Glutamatergic neuron (in vitro differentiated cells): ENCODE results near the gene NLRP4. TPM values are rescaled to one million over a fixed set of nuclear protein-coding genes. Genes with fewer than 3 reads are reported as not detected.

Experiments used
- DNase-seq: peaks from one replicate; pipeline ENCODE4 v3.0.0; 2022
- H3K27ac Mint-ChIP-seq: one replicate; pipeline ENCODE4 v1.8.0; 2020; ENCODE audit warnings: mild to moderate bottlenecking, mixed read lengths, inconsistent platforms; ENCODE audit not compliant: unreplicated experiment
- H3K27me3 Mint-ChIP-seq: one replicate; pipeline ENCODE4 v1.8.0; 2020; ENCODE audit warnings: mild to moderate bottlenecking, moderate library complexity, mixed read lengths, inconsistent platforms; ENCODE audit not compliant: unreplicated experiment
- H3K36me3 Mint-ChIP-seq: one replicate; pipeline ENCODE4 v1.8.0; 2020; ENCODE audit warnings: mild to moderate bottlenecking, mixed read lengths, inconsistent platforms; ENCODE audit not compliant: unreplicated experiment
- H3K4me1 Mint-ChIP-seq: one replicate; pipeline ENCODE4 v1.8.0; 2020; ENCODE audit warnings: mild to moderate bottlenecking, low read depth, mixed read lengths, inconsistent platforms; ENCODE audit not compliant: unreplicated experiment
- H3K4me3 Mint-ChIP-seq: one replicate; pipeline ENCODE4 v1.8.0; 2020; ENCODE audit warnings: mild to moderate bottlenecking, mixed read lengths, inconsistent platforms; ENCODE audit not compliant: unreplicated experiment
- H3K9me3 Mint-ChIP-seq: one replicate; pipeline ENCODE4 v1.8.0; 2020; ENCODE audit warnings: mild to moderate bottlenecking, moderate library complexity, mixed read lengths, inconsistent platforms; ENCODE audit not compliant: unreplicated experiment
- total RNA-seq: library from RNA; stranded (reverse); fragmentation: NEBNext Ultra II Directional; extraction: Animal tissue kit (Norgen Biotek cat#: 25700); gene quantifications from one replicate; pipeline ENCODE4 v1.2.1, GENCODE V29; 2021; ENCODE audit not compliant: unreplicated experiment
- TF ChIP-seq, protein P1 (sequence below): fragments of 200-600 bp; sonication (generic); IDR thresholded peaks from one replicate; pipeline ENCODE4 v1.5.0; 2021; ENCODE audit not compliant: partially characterized antibody, unreplicated experiment

The NLRP4 gene
- total RNA-seq, 1 donor from 2014 or later, result not detected

DNA sequence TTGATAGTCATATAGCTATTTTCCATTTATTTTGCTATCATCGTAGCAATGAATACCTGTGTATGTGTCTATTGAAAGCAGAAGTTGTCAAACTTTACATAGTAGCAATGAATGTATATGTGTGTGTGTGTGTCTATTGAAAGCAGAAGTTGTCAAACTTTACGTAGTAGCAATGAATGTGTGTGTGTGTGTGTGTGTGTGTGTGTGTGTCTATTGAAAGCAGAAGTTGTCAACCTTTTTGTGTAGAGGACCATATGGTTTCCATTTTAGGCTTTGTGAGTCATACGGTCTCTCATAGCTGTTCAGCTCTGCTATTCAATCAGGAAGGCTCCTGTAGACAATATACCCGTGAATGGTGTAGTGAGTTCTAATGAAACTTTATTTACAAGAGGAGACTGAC lies 20.8 kb downstream of the NLRP4 start:
- Mint-ChIP-seq H3K27ac (no peak overlapping the region), H3K4me3 (no peak overlapping the region), H3K27me3 (peaks cover 2% of the 10 kb centered on the region), H3K36me3 (peaks cover 9% of the 10 kb centered on the region), H3K9me3 (peaks cover 23% of the 10 kb centered on the region), H3K4me1 (no peaks in the 10 kb centered on the region)
- TF ChIP-seq, protein P1, sequence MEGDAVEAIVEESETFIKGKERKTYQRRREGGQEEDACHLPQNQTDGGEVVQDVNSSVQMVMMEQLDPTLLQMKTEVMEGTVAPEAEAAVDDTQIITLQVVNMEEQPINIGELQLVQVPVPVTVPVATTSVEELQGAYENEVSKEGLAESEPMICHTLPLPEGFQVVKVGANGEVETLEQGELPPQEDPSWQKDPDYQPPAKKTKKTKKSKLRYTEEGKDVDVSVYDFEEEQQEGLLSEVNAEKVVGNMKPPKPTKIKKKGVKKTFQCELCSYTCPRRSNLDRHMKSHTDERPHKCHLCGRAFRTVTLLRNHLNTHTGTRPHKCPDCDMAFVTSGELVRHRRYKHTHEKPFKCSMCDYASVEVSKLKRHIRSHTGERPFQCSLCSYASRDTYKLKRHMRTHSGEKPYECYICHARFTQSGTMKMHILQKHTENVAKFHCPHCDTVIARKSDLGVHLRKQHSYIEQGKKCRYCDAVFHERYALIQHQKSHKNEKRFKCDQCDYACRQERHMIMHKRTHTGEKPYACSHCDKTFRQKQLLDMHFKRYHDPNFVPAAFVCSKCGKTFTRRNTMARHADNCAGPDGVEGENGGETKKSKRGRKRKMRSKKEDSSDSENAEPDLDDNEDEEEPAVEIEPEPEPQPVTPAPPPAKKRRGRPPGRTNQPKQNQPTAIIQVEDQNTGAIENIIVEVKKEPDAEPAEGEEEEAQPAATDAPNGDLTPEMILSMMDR, result no peak
- no peak for DNase-seq

DNA sequence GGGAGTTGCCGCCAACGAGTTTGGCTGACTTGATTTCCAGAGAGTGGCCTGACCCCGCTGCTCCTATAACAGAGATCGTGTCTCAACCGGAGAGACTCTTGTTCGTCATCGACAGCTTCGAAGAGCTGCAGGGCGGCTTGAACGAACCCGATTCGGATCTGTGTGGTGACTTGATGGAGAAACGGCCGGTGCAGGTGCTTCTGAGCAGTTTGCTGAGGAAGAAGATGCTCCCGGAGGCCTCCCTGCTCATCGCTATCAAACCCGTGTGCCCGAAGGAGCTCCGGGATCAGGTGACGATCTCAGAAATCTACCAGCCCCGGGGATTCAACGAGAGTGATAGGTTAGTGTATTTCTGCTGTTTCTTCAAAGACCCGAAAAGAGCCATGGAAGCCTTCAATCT lies 21.6 kb downstream of the NLRP4 start:
- DNase-seq, result no peak
- TF ChIP-seq, protein P1, result no peak
- H3K36me3 Mint-ChIP-seq, result peaks cover 8% of the 10 kb centered on the region
- no peaks in the 10 kb centered on the region for H3K4me1 Mint-ChIP-seq
- H3K27me3 Mint-ChIP-seq, result peaks cover 2% of the 10 kb centered on the region
- H3K9me3 Mint-ChIP-seq, result peaks cover 22% of the 10 kb centered on the region
- H3K27ac Mint-ChIP-seq, result no peak overlapping the region
- no peak overlapping the region for H3K4me3 Mint-ChIP-seq

DNA sequence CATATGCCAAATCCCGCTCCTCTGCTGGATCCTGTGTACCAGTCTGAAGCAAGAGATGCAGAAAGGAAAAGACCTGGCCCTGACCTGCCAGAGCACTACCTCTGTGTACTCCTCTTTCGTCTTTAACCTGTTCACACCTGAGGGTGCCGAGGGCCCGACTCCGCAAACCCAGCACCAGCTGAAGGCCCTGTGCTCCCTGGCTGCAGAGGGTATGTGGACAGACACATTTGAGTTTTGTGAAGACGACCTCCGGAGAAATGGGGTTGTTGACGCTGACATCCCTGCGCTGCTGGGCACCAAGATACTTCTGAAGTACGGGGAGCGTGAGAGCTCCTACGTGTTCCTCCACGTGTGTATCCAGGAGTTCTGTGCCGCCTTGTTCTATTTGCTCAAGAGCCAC lies 22.1 kb downstream of the NLRP4 start:
- Mint-ChIP-seq H3K4me3 (no peak overlapping the region), H3K9me3 (peaks cover 24% of the 10 kb centered on the region), H3K4me1 (no peaks in the 10 kb centered on the region), H3K27me3 (peaks cover 2% of the 10 kb centered on the region), H3K36me3 (peaks cover 8% of the 10 kb centered on the region), H3K27ac (no peak overlapping the region)
- DNase-seq, result no peak
- TF ChIP-seq, protein P1, result no peak

DNA sequence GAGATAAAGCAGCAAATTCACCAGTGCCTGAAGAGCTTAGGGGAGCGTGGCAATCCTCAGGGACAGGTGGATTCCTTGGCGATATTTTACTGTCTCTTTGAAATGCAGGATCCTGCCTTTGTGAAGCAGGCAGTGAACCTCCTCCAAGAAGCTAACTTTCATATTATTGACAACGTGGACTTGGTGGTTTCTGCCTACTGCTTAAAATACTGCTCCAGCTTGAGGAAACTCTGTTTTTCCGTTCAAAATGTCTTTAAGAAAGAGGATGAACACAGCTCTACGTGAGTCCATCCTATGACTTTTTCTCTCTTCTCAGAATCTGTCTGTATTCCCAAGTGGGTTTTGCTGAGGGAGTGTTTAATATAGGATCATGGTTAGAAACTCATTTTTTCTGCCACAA lies 22.6 kb downstream of the NLRP4 start:
- DNase-seq, result no peak
- peaks cover 22% of the 10 kb centered on the region for H3K9me3 Mint-ChIP-seq
- no peaks in the 10 kb centered on the region for H3K27me3 Mint-ChIP-seq
- no peak overlapping the region for H3K27ac Mint-ChIP-seq
- peaks cover 8% of the 10 kb centered on the region for H3K36me3 Mint-ChIP-seq
- H3K4me3 Mint-ChIP-seq, result no peak overlapping the region
- TF ChIP-seq, protein P1, result no peak
- no peaks in the 10 kb centered on the region for H3K4me1 Mint-ChIP-seq

DNA sequence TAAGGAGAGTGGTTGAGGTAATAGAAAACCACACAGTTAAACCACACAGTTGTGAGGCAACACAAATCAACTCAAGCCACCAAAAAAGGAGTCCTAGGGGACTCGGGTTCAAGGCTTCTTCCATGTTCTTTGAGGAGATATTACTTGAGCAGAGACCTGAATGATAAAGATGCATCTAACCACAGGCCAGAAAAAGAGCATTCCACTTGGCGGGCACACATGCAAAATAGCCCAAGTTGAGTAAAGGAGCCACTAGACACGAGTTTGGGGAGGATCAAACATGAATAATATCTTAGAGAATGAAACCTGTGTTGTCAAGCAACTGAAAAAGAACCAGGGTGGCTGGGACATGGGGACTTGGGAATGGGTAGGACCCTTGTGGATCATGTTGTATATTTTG lies 30.2 kb downstream of the NLRP4 start:
- no peak overlapping the region for H3K27ac Mint-ChIP-seq
- H3K36me3 Mint-ChIP-seq, result peaks cover 20% of the 10 kb centered on the region
- TF ChIP-seq, protein P1, result no peak
- H3K9me3 Mint-ChIP-seq, result peaks cover 20% of the 10 kb centered on the region
- peaks cover 2% of the 10 kb centered on the region for H3K27me3 Mint-ChIP-seq
- H3K4me3 Mint-ChIP-seq, result no peak overlapping the region
- no peak for DNase-seq
- H3K4me1 Mint-ChIP-seq, result no peaks in the 10 kb centered on the region
